GM18909 (cell line): ENCODE data around the gene UBE2E1.

ENCODE experiments used
- ATAC-seq: cut with Tn5 transposase; IDR thresholded peaks from one replicate; pipeline ENCODE4 v1.9.1; 2021; ENCODE audit warnings: mild to moderate bottlenecking; ENCODE audit not compliant: unreplicated experiment, poor library complexity

UBE2E1 gene

DNA sequence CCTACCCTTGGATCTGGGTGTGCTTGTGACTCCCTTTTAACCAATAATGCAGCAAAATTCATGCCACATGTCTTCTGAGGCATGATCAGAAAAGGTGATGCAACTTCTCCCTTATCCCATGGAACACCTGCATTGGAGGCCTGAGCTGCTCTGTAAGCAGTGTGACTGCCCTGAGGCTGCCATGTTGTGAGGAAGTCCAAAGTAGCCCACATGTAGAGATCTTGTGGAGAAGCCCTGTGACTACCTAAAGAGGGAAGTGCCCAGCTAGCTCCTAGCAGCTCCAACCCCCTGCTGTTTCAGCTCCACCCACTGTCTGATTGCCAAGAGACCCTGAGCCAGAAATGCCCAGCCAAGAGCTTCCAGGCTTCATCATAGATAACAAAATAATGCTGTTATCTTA is 132.9 kb downstream of the UBE2E1 start:
- no peak for ATAC-seq

GRCh38 chr3:23940775-23941174 is 135.0 kb downstream of the UBE2E1 start:
- ATAC-seq, result no peak
